Activated CD4-positive, alpha-beta T cell treated with anti-CD3 and anti-CD28 coated beads, Interleukin-2, Interleukin-6, amounts not matched to agents 100 ng/mL and 50 ng/mL, durations not matched to agents 16 hours and 8 hours (primary cell): Measurements from ENCODE around the gene CLIP2.

ENCODE experiments used
- DNase-seq: peaks from one replicate; pipeline ENCODE4 v3.0.0-alpha.2; 2020

CLIP2 gene

DNA sequence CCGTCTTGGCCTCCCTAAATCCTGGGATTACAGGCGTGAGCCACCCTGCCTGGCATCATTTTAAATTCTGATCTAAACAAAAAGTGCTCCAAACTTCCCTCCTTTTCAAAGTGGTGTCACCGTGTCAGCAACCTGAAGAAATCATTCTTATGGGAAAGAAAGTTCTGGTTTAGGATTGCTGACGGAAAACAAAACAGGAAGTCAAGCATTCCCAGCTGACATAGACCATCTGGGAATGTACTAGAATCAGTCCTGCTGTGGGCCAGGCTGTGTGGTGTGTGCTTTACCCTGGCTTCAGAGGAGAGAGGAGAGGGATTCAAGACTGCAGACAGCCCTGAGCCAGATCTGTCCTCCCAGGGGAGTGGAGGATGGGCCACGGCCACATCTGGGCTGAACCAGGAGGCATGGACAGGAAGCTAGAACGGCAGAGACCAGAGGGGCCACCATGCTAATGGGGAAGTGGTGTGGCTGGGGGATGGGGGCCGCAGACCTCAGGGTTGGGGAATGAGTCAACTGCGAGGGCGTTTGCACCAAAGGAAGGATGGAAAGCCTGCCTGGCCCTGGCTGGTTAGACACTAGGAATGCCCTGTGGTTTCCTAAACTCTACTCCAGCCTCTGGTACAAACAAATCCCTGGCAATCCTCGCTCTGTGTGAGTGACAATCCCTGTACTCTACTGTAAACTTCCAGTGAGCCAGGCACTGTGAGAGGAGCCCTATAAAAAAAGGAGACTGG is 16.7 kb upstream of the CLIP2 start:
- DNase-seq: peak; percentile 64

DNA sequence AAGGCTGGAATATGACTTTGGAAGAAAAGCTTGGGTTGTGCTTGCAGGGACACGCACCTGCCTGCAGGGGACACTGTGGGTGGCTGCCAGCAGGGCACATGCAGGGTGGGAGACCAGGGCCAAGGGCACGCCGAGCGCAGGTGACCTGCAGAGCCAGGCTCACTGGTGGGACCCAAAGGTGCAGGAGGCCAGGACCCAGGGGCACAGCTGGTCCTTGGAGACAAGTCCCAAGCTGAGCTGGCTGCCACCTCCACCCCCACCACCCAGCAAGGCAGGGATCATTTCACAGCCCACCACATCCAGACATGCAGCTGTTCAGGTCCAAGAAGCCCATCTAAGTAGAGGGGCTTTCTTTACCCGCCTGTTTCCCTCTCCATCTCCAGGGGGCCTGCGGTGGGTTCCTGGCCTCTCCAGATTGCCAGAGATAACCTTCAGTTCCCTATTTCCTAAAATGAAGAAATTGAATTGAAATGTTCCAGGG is 13.8 kb upstream of the CLIP2 start:
- no peak for DNase-seq

DNA sequence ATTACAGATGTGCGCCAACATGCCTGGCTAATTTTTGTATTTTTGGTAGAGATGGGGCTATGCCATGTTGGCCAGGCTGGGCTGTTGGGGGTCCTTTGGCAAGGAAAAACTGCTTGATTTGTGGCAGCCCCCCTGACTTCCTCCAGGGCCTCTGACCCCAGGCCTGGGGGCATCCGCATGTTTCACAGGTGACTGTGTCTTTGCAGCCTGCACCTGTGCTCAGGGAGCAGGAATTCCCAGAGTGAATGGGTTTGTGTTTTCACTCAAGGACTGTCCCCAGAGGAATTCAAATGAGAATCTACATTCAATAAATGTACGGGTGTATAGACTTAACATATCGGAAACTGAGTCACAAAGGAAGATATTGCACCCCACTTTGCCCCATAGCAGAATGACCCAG is 11.6 kb upstream of the CLIP2 start:
- no peak for DNase-seq

DNA sequence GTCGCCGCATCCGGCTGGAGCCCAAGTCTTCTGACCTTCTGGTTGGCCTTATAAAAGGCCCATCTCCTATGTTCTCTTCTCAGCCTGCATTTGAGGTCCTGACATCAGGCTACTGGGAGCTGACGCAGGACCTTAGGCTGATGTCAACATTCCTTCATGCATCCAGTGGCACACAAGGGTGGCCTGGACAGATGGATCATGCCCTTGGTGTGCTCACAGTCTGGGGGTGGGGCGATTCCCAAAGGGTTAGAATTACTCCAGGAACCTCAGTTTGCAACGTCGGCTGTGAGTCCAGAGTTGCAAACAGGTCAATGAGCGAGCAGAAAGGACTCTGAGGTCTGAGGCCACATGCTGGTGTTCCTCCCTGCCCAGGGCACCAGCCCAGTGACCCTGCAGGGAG is 8.2 kb upstream of the CLIP2 start:
- DNase-seq: no peak

DNA sequence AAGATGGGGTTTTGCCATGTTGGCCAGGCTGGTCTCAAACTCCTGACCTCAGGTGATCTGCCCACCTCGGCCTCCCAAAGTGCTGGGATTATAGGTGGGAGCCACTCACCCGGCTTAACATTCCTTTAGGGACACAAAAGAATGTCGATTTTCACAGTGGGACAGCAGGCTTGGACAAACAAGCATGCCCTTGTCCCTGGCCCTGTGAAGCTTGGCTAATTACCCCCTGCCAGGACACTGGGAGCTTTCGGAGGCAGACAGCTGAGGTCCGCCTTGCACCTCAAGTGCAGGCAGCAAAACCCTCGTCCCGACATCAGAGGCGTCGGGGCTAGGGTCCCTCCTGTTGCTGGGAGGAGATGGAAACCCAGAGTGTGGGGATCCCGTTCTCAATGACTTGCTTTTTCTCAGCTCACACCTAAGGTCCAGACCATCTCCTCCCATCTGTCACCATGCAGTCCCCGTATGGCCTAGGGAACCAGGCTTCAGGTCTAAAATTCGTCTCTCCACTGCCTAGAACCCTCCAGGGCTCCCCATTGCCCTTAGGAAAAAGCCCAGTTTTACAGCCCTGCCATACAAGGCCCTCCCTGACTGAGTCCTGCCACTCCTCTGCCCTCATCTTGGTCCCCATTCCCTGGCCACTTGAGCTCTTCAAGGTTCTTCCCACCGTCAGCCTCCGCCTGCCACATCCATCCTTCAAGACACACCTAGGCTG is 6.3 kb upstream of the CLIP2 start:
- DNase-seq: no peak

DNA sequence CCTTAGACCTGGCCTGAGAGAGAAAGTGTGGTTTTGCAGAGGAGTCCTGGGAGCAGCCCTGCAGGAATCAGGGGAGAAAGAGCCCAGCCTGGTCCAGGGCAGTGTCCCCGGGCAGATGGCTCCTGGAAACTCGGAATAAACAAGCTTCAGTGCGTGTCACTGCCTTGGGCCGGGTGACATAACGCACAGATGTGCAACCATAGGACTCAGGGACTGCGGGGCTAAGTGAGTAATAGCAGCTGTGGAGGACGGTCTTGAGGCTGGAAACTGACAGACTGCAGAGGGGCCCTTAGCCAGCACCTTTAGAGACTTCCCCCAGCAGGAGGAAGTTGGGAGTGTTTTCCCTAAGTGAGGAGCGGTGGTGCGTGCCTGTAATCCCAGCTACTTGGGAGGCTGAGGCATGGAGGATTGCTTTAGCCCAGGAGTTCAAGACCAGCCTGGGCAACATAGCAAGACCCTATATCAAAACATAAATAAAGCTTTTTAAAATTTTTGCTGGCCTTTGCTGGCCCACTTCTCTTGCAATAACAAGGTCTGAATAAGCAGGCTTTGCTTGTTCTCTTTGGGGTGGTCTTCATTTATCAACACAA is 5.3 kb upstream of the CLIP2 start:
- no peak for DNase-seq

DNA sequence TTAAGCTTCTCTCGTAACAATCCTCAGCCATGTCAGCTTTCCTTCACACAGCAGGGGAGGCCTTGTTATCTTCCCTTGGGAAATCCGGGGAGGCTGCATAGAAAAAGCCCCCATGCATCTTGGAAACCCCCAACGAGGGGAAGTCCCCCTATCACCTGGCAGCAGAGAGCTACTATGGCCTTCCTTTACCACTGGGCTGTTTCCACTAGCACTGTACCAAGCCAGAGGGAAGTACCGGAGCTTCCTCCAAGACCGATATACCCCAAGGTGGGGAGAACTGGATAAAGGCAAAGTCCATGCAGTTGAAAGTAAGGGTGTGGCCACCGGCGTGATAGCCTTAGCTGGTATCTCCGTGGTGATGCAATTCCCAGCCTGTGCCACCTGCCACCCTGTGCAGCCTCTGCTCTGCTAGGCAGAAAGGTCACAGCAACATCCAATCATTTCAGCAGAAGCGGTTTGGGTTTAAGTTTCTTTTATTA is 4.4 kb upstream of the CLIP2 start:
- no peak for DNase-seq

DNA sequence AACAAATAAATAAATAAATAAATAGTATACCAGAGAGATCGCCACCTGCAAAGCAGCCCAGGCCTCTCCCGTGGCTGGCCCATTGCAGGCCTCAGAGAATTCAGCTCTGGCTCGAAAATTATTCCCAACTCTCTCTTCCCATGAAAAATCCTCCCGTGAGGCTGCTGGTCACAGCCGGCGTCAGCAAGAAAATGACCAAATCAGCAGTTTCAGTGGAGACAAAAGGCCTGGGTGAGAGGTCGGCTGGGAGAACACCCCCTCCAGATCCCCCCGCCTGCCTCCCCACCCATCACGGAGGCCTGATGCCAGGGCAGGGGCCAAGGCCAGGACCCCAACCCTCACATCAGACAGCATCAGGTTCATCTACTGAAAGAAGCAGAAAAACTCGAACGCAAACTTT is 3.1 kb upstream of the CLIP2 start:
- DNase-seq: no peak

DNA sequence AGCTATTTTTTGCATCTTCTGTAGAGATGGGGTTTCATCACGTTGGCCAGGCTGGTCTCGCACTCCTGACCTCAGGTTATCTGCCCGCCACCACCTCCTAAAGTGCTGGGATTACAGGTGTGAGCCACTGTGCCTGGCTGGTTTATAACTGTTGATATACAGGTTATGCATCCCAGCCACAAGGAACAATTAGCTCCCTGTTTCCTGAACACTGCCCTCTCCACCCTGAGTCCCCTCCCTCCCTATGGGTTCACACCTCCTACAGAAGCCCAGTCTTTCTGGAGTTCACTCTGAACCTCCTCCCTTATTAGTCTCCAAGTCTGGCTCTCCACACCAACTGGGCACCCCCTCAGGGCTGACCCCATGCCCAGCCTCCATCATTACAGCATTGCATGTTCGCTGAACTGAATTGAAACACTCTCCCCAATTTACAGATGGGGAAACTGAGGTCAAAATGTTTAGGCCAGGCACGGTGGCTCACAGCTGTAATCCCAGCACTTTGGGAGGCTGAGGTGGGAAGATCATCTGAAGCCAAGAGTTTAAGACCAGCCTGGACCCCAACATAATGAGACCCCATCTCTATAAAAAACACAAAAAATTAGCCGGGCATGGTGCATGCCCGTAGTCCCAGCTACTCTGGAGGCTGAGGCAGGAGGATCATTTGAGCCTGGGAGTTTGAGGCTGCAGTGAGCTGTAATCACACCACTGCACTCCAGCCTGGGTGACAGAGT is 1.7 kb upstream of the CLIP2 start:
- no peak for DNase-seq

DNA sequence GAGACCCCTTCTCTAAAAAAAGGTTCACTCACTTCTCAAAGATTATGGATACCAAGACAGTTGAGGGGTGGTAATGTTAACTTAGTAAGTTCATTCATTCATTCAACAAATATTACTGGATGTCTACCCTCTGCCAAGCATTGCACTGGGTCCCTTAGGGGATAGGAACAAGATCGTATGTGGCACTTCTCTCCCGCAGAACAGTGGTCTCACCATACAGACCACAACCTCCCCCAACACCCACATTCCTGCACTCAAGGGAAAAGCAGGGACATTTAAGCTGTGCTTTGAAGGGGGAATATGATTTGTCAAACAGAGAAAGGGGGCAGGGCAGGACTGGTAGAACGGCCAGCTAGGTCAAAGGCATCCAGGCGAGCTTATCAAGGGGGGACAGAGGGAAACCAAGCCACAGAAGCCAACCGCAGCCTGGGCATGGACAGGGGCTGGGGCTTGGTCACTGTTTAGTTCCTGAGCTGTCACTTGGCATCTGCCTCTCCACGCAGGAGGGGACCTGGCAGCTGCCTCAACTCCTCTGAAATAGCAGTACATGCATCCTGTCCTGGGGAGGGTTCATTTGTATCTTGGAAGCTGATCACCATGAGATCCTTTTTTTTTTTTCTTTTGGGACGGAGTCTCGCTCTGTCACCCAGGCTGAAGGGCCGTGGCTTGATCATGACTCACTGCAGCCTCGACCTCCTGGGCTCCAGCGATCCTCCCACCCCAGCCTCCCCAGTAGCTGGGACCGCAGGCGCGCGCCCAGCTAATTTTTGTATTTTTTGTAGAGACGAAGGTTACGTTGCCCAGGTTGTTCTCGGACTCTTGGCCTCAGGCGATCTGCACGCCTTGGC is 949 bp upstream of the CLIP2 start:
- no peak for DNase-seq

DNA sequence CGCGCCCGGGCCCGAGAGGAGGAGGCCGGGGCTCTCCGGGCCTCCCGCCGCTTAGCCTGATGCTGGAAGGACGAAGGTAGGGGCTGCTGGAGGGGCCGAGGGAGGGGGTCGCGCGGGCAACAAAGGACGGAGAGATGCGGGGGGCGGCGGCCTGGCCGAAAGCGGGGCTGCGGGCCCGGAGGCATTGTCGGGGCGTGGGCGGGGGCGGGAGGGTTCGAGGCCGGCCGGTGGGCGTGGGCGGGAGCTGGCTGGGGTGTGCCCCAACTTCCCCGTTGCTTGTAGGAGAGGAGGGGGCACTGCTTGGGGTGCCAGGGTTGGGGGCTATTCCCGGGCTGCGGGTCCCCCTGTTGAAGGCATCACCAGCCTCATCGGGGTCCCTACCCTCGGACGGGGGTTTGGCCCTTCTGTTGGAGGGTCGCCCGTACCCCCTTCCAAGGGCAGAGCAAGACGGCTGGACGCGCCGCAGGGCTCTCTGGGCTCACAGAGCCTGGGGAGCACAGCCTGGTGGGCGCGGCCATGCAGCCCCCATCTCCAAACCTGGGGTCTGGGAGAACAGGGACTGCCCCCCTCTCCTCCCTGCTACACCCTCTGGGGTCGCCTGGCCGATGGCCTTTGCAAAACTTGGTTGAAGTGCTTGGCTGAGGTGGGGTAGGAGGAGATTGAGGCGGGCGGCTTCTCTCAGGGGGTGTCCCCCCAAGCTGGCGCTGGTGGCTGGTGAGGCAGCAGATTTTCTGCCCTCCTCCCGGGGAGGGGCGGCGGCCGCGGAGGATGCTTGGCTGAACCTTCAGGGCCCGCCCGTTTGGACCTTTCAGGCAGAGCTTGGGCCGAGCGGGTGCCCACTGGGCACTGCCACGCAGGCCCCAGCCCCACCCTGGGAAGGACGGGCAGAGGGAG is 699 bp downstream of the CLIP2 start:
- DNase-seq: no peak

DNA sequence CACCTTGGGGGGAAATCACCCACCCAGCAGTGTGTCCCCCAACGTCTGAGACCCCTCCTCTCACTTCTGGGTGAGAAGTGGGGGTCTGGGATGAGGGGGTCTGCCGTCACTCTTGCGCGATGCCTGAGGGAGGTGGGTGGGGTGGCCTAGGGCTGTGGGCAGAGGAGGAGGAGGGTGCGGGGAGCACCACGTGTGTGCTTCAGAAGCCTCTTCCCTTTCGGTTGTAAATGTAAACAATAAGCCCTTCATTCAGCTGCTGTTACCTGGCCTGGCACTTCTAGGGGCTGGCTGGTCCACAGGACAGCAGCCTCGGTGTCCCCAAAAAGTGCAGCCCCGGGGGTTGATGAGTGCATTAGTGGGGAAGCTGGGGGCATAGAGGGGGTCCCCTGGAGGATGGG is 1.3 kb downstream of the CLIP2 start:
- no peak for DNase-seq

DNA sequence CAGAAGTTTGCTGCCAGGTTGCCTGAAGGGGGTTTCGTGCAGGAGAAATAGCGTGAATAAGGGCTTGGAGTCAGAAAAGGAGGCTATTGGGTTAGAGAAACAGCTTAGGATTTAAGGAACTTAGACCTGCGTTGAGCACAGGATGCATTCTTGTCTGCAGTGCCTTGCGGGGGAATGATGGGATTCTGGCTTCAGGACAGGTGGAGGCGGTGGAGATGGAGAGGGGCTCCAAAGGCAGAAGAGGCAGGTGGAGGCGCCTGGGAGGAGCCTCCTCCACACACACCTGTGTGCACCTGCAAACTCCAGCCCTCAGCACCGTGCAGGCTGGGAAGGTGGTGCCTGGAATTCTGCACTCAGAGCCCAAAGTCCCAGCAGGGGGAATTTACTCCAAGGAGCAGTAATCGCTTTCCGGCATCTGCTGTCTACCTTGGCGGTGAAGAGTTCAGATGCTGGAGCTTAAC is 1.8 kb downstream of the CLIP2 start:
- DNase-seq: no peak

DNA sequence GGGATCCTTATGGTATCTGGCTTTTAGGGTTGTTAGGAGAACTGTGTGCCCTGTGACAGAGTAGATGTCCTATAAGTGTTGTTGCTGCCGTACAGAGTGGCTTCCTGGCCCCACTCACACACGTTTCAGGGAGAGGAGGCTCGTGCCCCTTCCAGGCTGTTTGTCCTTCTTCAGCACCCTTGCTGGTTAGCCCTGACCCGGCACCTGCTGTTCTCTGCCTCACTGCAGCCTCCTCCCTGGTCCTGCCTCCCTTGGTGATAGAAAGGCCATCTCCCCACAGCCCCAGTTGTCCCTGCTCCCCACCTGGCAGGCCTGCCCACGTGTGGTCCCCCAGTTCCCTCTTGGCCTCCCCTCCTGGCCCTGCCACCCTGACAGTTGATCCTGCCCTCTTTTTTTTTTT is 2.3 kb downstream of the CLIP2 start:
- no peak for DNase-seq

DNA sequence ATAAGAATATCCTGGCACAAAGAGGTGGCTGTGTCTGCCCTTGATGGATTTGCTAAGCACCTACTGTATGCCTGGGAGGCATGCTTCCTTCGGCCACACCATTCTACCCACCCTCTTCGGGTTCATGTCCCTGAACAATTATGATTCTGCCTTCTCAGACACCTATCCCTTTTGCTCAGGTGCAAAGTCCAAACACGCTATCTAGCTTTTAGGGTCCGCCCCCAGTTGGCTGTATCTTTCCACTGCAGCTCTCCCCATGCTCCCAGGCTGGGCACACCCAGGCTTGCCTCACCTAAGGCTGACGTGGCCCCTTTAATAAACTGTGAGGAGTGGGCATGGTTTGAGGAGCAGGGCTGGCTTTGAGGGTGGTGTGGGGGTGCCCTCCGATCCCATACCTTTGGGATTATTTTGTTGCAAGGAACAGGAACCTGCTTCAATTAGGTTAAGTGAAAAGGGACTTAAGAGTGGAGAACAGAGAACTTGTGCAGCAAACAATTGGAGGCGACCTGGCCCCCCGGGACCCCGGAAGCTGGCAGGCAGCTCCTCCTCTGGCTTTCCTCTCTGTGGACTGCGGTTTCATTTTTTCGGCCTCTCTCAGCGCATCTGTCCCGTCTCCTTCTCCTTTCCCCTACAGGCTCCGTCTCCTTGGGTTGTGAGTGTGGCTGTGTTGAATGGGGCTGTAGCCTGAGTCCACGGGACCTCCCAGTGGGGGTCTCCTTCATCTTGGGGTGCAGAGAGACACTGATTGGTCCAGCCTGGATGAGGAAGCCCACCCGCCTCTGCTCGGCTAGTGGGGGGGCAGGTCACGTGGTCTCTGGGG is 3.8 kb downstream of the CLIP2 start:
- DNase-seq: no peak

DNA sequence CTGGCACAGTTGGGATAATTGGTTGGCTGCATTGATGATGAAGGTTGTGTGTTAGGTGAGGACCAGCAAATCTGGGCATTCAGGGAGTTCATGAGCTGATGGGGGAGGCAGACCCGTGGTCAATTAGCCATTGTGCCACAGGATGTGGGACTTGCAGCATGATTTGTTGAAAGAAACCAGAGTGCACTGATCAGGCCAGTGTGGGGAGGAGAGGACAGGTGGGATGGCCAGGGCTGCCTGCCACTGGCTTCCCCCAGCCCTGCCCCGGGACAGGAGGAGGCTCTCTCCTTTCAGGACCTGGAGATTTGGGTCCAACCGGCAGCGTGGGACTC is 4.3 kb downstream of the CLIP2 start:
- DNase-seq: no peak

DNA sequence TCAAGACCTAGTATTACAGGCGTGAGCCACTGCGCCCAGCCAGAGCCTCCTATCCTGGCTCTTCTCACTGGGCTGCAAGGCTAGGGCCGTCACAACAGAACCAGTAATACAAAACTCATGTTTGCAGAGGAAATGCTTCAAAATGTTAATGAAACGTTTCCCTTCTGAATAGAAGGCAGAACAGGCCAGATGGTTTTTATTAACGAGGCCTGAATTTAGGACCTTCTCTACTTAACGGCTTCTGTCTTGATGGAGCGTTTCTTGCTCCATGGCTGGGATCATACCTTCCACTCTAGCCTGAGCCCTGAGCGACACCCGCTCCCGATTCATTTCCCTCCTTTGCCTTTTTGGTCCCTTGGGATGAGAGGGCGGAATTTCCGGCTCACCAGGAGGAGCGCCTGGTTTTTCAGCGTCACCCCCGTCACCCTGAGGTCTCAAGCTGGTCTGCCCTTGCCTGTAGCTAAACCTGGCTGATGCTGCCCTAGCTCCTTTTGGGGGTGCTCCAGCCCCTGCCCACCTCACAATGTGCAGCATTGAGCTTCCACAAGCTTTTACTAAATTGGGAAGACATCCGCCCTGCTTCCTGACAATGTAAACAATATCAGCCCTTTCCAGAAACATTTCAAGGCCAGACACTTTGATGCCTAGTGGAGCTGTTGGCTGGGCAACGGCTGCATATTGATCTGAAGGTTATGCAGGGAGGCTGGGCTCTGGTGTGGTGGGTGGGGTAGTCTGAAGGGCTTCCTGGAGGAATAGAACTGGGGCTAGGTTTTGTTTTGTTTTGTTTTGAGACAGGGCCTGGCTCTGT is 5.2 kb downstream of the CLIP2 start:
- DNase-seq: no peak

DNA sequence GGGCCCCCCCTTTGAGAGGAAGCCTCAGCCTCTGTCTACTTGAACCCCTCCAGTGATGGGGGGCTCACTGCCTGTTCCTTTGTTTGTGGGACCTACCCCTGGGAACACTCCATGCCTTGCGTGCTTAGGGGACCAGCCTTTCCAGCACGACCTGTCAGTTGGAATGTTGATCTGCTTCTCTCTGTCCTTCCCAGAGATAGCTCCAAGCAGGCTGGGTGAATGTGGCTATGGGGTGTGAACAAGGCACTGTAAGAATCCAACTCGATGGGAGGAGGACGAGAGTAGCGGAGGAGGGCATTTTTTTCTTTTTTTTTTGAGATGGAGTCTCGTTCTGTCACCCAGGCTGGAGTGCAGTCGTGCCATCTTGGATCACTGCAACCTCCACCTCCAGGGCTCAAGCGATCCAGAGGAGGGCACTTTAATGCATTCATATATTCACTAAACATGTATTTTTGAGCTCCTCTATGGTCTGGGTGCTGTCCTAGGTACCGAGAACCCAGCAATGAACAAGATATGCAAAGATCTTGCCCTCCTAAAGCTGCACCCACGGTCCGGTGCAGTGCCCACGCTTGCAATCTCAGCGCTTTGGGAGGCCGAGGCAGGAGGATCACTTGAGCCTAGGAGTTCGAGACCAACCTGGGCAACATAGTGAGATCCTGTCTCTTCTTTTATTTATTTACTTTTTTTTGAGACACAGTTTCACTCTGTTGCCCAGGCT is 8.5 kb downstream of the CLIP2 start:
- no peak for DNase-seq

DNA sequence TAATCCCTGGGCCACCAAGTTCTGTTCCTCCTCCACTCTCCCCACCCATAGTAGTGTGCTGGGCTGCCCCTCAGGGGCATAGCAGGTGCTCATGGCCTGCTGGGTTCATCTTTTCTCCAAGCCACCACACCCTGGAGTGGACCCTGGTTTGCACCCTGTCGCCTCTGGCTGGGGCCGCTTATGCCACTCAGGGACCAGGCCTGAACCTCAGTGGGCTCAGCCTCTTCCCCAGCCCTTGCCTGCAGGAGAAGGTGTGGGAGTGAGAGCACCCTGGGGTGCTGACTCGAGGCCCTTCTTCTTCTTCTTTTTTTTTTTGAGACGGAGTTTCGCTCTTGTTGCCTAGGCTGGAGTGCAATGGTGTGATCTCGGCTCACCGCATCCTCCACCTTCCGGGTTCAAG is 10.2 kb downstream of the CLIP2 start:
- no peak for DNase-seq
